SK-N-SH treated with all-trans-retinoic acid at 6 μM for 48 hours (cell line): ENCODE results near the gene MEAF6.

Source experiments
- GLIS3 ChIP-seq: fragments of 250-450 bp; sonication (Bioruptor Pico); IDR thresholded peaks from 2 replicates; pipeline ENCODE4 v1.5.0; 2020; ENCODE audit warnings: mild to moderate bottlenecking, moderate library complexity
- PATZ1 ChIP-seq: fragments of 250-450 bp; sonication (Bioruptor Pico); IDR thresholded peaks from 2 replicates; pipeline ENCODE4 v1.8.0; 2020; ENCODE audit warnings: mild to moderate bottlenecking, moderate library complexity, borderline replicate concordance
- PPARA ChIP-seq: fragments of 250-450 bp; sonication (Bioruptor Pico); IDR thresholded peaks from 2 replicates; pipeline ENCODE4 v1.5.0; 2020; ENCODE audit warnings: mild to moderate bottlenecking, borderline replicate concordance
- ZC3H10 ChIP-seq: fragments of 250-450 bp; sonication (Bioruptor Pico); IDR thresholded peaks from 2 replicates; pipeline ENCODE4 v1.5.1; 2021; ENCODE audit warnings: mild to moderate bottlenecking, moderate library complexity
- ZFP3 ChIP-seq: fragments of 250-450 bp; sonication (Bioruptor Pico); IDR thresholded peaks from 2 replicates; pipeline ENCODE4 v1.5.0; 2020; ENCODE audit warnings: mild to moderate bottlenecking, moderate library complexity
- ZFP30 ChIP-seq: fragments of 450-650 bp; formaldehyde crosslinking; IDR thresholded peaks from 2 replicates; pipeline ENCODE4 v1.5.0; 2022; ENCODE audit warnings: mild to moderate bottlenecking, moderate library complexity

DNA sequence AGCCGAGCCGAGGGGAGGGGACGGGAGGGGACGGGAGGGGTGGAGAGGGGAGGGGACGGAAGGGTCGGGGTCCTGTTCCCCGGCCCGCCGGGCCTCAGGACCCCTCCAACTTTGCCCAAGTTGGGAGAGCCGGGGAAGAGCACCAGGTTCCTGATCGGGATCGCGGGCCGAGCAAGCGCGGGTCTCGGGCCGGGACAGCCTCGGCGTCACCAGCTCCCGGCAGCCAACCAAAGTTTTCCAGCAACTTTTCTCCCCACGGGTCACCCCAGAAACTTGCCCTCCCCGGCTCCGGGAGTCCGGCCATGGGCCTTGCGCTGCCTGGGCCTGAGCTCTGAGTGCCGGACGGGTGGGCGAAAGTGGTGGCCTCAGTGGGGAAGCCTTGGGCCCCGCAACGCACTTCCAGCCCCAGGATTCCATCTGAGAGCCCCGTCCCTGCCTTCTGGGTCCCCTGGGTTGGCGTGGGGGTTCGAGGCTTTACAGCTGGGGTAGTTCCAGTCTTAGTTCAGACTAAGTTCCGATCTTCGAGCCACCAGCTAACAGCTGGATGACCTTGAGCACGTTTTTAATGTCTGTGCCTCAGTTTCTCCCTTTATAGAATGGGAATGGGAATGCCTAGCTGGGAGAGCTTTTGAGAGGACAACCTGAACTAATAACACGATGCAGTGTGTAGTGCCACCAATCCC, 39.7 kb downstream of the MEAF6 start:
- TF ChIP-seq PPARA (CRISPR knock-in tag) (no peak), ZFP30 (CRISPR knock-in tag) (no peak), ZFP3 (CRISPR knock-in tag) (no peak), ZC3H10 (no peak), PATZ1 (no peak), GLIS3 (CRISPR knock-in tag) (no peak)
